A673 (cell line): Measurements from ENCODE around the gene RNF213. TPM values are rescaled to one million over a fixed set of nuclear protein-coding genes. Genes with fewer than 3 reads are reported as not detected.

Source experiments
- BruUV-seq: library from RNA; stranded (reverse); fragments of 400-500 nt; replicated peaks from 2 replicates; lab custom pipeline; 2021; lab: Mats Ljungman, UMichigan
- CTCF ChIA-PET: fragments of 300-600 bp; sonication (Branson Sonifier 250); formaldehyde crosslinking; loops from one replicate; lab custom pipeline; 2022; ENCODE audit warnings: antibody characterized with exemption; lab: Charles Lee
- POLR2A ChIA-PET: fragments of 300-600 bp; sonication (Branson Sonifier 250); formaldehyde crosslinking; loops from one replicate; lab custom pipeline; 2022; ENCODE audit warnings: antibody characterized with exemption; ENCODE audit not compliant: low non-redundant PET; lab: Charles Lee
- DNase-seq: peaks from one replicate; pipeline ENCODE4 v3.0.0-alpha.2; 2015; ENCODE audit warnings: low spot score
- H3K27ac ChIP-seq: fragments of 200-600 bp; sonication (generic); 2 replicates; pipeline ENCODE4 v1.5.1; 2016; ENCODE audit warnings: mixed run types, low read depth, mild to moderate bottlenecking, mixed read lengths, antibody characterized with exemption, low read length; ENCODE audit not compliant: poor library complexity, severe bottlenecking
- H3K27me3 ChIP-seq: fragments of 200-600 bp; sonication (generic); replicated peaks from 2 replicates; pipeline ENCODE4 v1.6.1; 2017; ENCODE audit warnings: mixed run types, low read depth, mild to moderate bottlenecking, mixed read lengths, antibody characterized with exemption, low read length; ENCODE audit not compliant: insufficient read depth, poor library complexity
- H3K36me3 ChIP-seq: fragments of 200-600 bp; sonication (generic); 2 replicates; pipeline ENCODE4 v1.6.1; 2016; ENCODE audit warnings: mixed run types, mild to moderate bottlenecking, mixed read lengths, antibody characterized with exemption, low read length; ENCODE audit not compliant: insufficient read depth, poor library complexity, severe bottlenecking
- H3K4me1 ChIP-seq: fragments of 200-600 bp; sonication (generic); 2 replicates; pipeline ENCODE4 v1.6.1; 2017; ENCODE audit warnings: mixed run types, mild to moderate bottlenecking, mixed read lengths, antibody characterized with exemption, low read length; ENCODE audit not compliant: insufficient read depth, poor library complexity, severe bottlenecking
- H3K4me3 ChIP-seq: fragments of 200-600 bp; sonication (generic); 2 replicates; pipeline ENCODE4 v1.5.1; 2016; ENCODE audit warnings: low read depth, mixed run types, mild to moderate bottlenecking, mixed read lengths, low read length; ENCODE audit not compliant: poor library complexity, severe bottlenecking
- H3K9me3 ChIP-seq: fragments of 200-600 bp; sonication (generic); 2 replicates; pipeline ENCODE4 v1.6.1; 2016; ENCODE audit warnings: mixed run types, low read depth, mild to moderate bottlenecking, mixed read lengths, antibody characterized with exemption, low read length; ENCODE audit not compliant: poor library complexity, severe bottlenecking
- CTCF ChIP-seq: fragments of 300-800, 200-600 bp; sonication (generic); conservative IDR thresholded peaks from 2 replicates; pipeline ENCODE4 v1.5.1; 2017; ENCODE audit warnings: low read depth, mild to moderate bottlenecking, antibody characterized with exemption, low read length, moderate library complexity, mixed read lengths
- EZH2 ChIP-seq: fragments of 200-600 bp; sonication (generic); IDR thresholded peaks from 2 replicates; pipeline ENCODE4 v1.6.1; 2017; ENCODE audit warnings: borderline replicate concordance, low read depth, mild to moderate bottlenecking, mixed read lengths, antibody characterized with exemption, low read length; ENCODE audit not compliant: poor library complexity, severe bottlenecking
- intact Hi-C: fragments of 100-400 bp; cut with micrococcal nuclease; formaldehyde crosslinking; loops from one replicate; pipeline ENCODE4 v1.10.0; 2022; ENCODE audit not compliant: unreplicated experiment
- total RNA-seq: library from RNA; stranded (reverse); gene quantifications from 2 replicates; pipeline ENCODE4 v1.2.3, GENCODE V29; 2021

The RNF213 gene
- total RNA-seq, 1 experiment from 2014 or later: 78.0 TPM

DNA sequence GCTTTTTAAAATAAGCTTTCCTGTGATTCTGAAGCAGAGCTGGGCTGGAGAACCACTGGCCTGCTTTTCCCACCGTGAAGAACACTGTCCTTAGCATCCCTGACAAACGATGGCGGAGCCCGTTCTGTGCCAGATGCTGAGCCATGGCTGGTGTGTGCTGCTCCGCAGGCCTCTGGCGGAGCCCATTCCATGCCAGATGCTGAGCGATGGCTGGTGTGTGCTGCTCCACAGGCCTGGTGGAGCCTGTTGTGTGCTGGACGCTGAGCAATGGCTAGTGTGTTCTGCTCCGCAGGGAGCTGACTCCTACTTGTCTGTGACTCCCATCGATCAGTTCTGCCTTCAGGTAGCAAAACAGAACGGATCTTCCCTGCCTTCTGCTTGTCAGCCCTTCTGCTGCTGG lies 158.6 kb downstream of the RNF213 start:
- no peaks in the 10 kb centered on the region for H3K4me1 ChIP-seq
- no peak for TF ChIP-seq CTCF
- no peak for TF ChIP-seq EZH2
- H3K4me3 ChIP-seq: no peak overlapping the region
- no peaks in the 10 kb centered on the region for H3K9me3 ChIP-seq
- no peak overlapping the region for H3K27ac ChIP-seq
- ChIA-PET POLR2A (no interaction called here), CTCF (no interaction called here)
- no TSS peak for BruUV-seq
- DNase-seq: no peak
- H3K27me3 ChIP-seq: no peaks in the 10 kb centered on the region
- intact Hi-C loops: no loop called here
- H3K36me3 ChIP-seq: no peaks in the 10 kb centered on the region

DNA sequence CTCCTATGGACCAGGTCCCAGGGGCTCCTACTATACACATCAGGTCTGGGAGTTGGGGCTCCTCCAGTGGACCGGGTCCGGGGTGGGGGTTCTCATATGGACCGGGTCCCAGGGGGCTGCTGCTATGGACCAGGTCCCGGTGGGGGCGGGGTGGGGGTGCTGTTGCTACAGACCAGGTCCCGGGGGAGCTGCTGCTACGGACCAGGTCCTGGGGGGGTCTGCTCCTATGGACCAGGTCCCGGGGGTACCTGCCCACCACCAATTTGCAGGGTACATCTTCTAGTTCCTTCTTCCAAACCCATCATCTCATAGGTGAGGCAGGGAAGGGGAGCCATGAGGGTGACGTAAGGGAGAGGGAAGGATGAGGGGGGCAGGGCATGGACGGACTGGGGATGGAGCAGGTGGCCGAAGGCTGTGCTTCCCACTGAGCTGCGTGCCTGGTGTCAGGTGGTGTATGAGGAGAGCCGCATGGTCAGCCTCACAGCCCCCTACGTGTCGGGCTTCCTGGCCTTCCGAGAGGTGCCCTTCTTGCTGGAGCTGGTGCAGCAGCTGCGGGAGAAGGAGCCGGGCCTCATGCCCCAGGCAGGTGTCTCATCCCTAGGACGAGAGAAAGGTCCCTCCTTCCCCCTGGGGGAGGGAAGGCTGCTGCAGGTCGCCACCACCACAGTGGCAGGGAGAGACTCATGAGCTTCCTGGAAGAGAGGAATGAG lies 160.9 kb downstream of the RNF213 start:
- Histone ChIP-seq H3K27me3 (no peaks in the 10 kb centered on the region), H3K4me1 (no peaks in the 10 kb centered on the region), H3K27ac (no peak overlapping the region), H3K4me3 (no peak overlapping the region), H3K9me3 (no peaks in the 10 kb centered on the region), H3K36me3 (no peaks in the 10 kb centered on the region)
- no TSS peak for BruUV-seq
- ChIA-PET POLR2A (no interaction called here), CTCF (no interaction called here)
- intact Hi-C loops: no loop called here
- no peak for DNase-seq
- no peak for TF ChIP-seq EZH2
- no peak for TF ChIP-seq CTCF

- no TSS peak for BruUV-seq
- TF ChIP-seq EZH2 (no peak), CTCF (no peak)
- Histone ChIP-seq H3K36me3 (no peaks in the 10 kb centered on the region), H3K27ac (no peak overlapping the region), H3K27me3 (no peaks in the 10 kb centered on the region), H3K4me1 (no peaks in the 10 kb centered on the region), H3K4me3 (no peak overlapping the region), H3K9me3 (no peaks in the 10 kb centered on the region)
- ChIA-PET POLR2A (no interaction called here), CTCF (no interaction called here)
- DNase-seq: no peak
- intact Hi-C loops: no loop called here
These were observed 161.6 kb downstream of the RNF213 start for GRCh38 chr17:80422276-80422675.
